Activated naive CD8-positive, alpha-beta T cell treated with anti-CD3 and anti-CD28 coated beads for 36 hours (primary cell): ENCODE data around the gene OR2V1. TPM values are rescaled to one million over a fixed set of nuclear protein-coding genes. Genes with fewer than 3 reads are reported as not detected.

Experiments
- DNase-seq: peaks from one replicate; pipeline ENCODE4 v3.0.0; 2021
- H3K27ac Mint-ChIP-seq: one replicate; pipeline ENCODE4 v1.8.0; 2022; ENCODE audit warnings: mild to moderate bottlenecking, moderate library complexity, mixed read lengths
- H3K27me3 Mint-ChIP-seq: one replicate; pipeline ENCODE4 v1.8.0; 2022; ENCODE audit warnings: mild to moderate bottlenecking, mixed read lengths
- H3K36me3 Mint-ChIP-seq: one replicate; pipeline ENCODE4 v1.8.0; 2021; ENCODE audit warnings: mild to moderate bottlenecking, mixed read lengths
- H3K4me1 Mint-ChIP-seq: one replicate; pipeline ENCODE4 v1.8.0; 2021; ENCODE audit warnings: mixed read lengths
- H3K4me3 Mint-ChIP-seq: one replicate; pipeline ENCODE4 v1.8.0; 2022; ENCODE audit warnings: mild to moderate bottlenecking, moderate library complexity, mixed read lengths
- H3K9me3 Mint-ChIP-seq: one replicate; pipeline ENCODE4 v1.8.0; 2022; ENCODE audit warnings: mixed read lengths
- total RNA-seq, 2 experiments: library from RNA; stranded (reverse); gene quantifications; one replicate each; pipeline ENCODE4 v1.2.3, GENCODE V29; 2021

OR2V1 gene
- total RNA-seq, 2 experiments from 2014 or later = not detected

GRCh38 chr5:181088289-181088688 is 42.7 kb downstream of the OR2V1 start:
- H3K27me3 Mint-ChIP-seq = peaks cover 41% of the 10 kb centered on the region
- H3K4me1 Mint-ChIP-seq = no peaks in the 10 kb centered on the region
- H3K9me3 Mint-ChIP-seq = no peaks in the 10 kb centered on the region
- no peaks in the 10 kb centered on the region for H3K36me3 Mint-ChIP-seq
- no peak overlapping the region for H3K27ac Mint-ChIP-seq
- H3K4me3 Mint-ChIP-seq = no peak overlapping the region
- DNase-seq = no peak

- Mint-ChIP-seq H3K4me1 (no peaks in the 10 kb centered on the region), H3K36me3 (no peaks in the 10 kb centered on the region), H3K27me3 (peaks cover 43% of the 10 kb centered on the region), H3K4me3 (no peak overlapping the region), H3K27ac (no peak overlapping the region), H3K9me3 (no peaks in the 10 kb centered on the region)
- no peak for DNase-seq
Measured at GRCh38 chr5:181087309-181087708, 43.7 kb downstream of the OR2V1 start.

GRCh38 chr5:181086884-181087205 is 44.1 kb downstream of the OR2V1 start:
- Mint-ChIP-seq H3K9me3 (no peaks in the 10 kb centered on the region), H3K4me1 (no peaks in the 10 kb centered on the region), H3K4me3 (no peak overlapping the region), H3K27ac (no peak overlapping the region), H3K36me3 (no peaks in the 10 kb centered on the region), H3K27me3 (peaks cover 44% of the 10 kb centered on the region)
- DNase-seq = no peak

- no peaks in the 10 kb centered on the region for H3K36me3 Mint-ChIP-seq
- H3K27ac Mint-ChIP-seq = no peak overlapping the region
- peaks cover 45% of the 10 kb centered on the region for H3K27me3 Mint-ChIP-seq
Measured at GRCh38 chr5:181086026-181086883, 44.7 kb downstream of the OR2V1 start.

GRCh38 chr5:181084621-181085195 is 46.3 kb downstream of the OR2V1 start:
- H3K27me3 Mint-ChIP-seq = peaks cover 49% of the 10 kb centered on the region
- no peak for DNase-seq
- H3K27ac Mint-ChIP-seq = no peak overlapping the region
- H3K4me1 Mint-ChIP-seq = no peaks in the 10 kb centered on the region
- no peak overlapping the region for H3K4me3 Mint-ChIP-seq
- no peaks in the 10 kb centered on the region for H3K9me3 Mint-ChIP-seq
- H3K36me3 Mint-ChIP-seq = no peaks in the 10 kb centered on the region

More at GRCh38 chr5:181086026-181086883, 44.7 kb downstream of the OR2V1 start:
- no peaks in the 10 kb centered on the region for H3K9me3 Mint-ChIP-seq
- no peak overlapping the region for H3K4me3 Mint-ChIP-seq
- no peak for DNase-seq
- H3K4me1 Mint-ChIP-seq = no peaks in the 10 kb centered on the region

GRCh38 chr5:181081989-181082388 is 49.0 kb downstream of the OR2V1 start:
- Mint-ChIP-seq H3K4me3 (no peak overlapping the region), H3K27ac (no peak overlapping the region), H3K27me3 (peaks cover 54% of the 10 kb centered on the region), H3K36me3 (no peaks in the 10 kb centered on the region), H3K4me1 (no peaks in the 10 kb centered on the region), H3K9me3 (peaks cover 2% of the 10 kb centered on the region)
- no peak for DNase-seq

- H3K9me3 Mint-ChIP-seq = peaks cover 7% of the 10 kb centered on the region
- H3K4me3 Mint-ChIP-seq = no peak overlapping the region
- no peak overlapping the region for H3K27ac Mint-ChIP-seq
- H3K27me3 Mint-ChIP-seq = peaks cover 45% of the 10 kb centered on the region
- DNase-seq = no peak
- no peaks in the 10 kb centered on the region for H3K36me3 Mint-ChIP-seq
- no peaks in the 10 kb centered on the region for H3K4me1 Mint-ChIP-seq
Measured at GRCh38 chr5:181076920-181077319, 54.0 kb downstream of the OR2V1 start.

Other genes starting within 250 kb of the OR2V1 start
- gene BTNL8, start 232.0 kb downstream of the OR2V1 start, total RNA-seq = under 1 TPM; 0.12 to 0.20 TPM
- gene BTNL3, start 142.3 kb downstream of the OR2V1 start, total RNA-seq = not detected
- gene BTNL9, start 90.9 kb downstream of the OR2V1 start, total RNA-seq = under 1 TPM in 1 of 2 experiments, not detected in 1; 0.12 TPM
- gene OR2V2, start 16.4 kb upstream of the OR2V1 start, total RNA-seq = not detected
- gene TRIM7, start 74.0 kb upstream of the OR2V1 start, total RNA-seq = under 1 TPM; 0.62 to 0.68 TPM
- gene TRIM41, start 92.1 kb upstream of the OR2V1 start, total RNA-seq = 10 to 100 TPM; 34.2 to 37.6 TPM
- gene RACK1, start 112.7 kb upstream of the OR2V1 start, total RNA-seq = 1,000 to 10,000 TPM; 2,517 to 2,594 TPM
- 10 to 100 TPM in 1 of 2 experiments, 1 to 10 TPM in 1; 9.6 to 11.2 TPM for gene TRIM52, start 130.0 kb upstream of the OR2V1 start, total RNA-seq
- gene OR4F3, start 236.1 kb upstream of the OR2V1 start, total RNA-seq = not detected